Activated naive CD8-positive, alpha-beta T cell treated with anti-CD3 and anti-CD28 coated beads, Interleukin-2, amount 50 U/mL, for 24 hours (primary cell): ENCODE data around the gene MYL10.

Experiments used
- ATAC-seq: fragments of 150-1000 bp; cut with Tn5 transposase; one replicate; pipeline ENCODE4 v1.10.0; 2021
- DNase-seq: peaks from one replicate; pipeline ENCODE4 v3.0.0; 2021
- H3K27ac Mint-ChIP-seq: one replicate; pipeline ENCODE4 v1.8.0; 2021; ENCODE audit warnings: mild to moderate bottlenecking, mixed read lengths
- H3K27me3 Mint-ChIP-seq: one replicate; pipeline ENCODE4 v1.8.0; 2021; ENCODE audit warnings: mixed read lengths
- H3K36me3 Mint-ChIP-seq: one replicate; pipeline ENCODE4 v1.8.0; 2021; ENCODE audit warnings: low read depth, mixed read lengths
- H3K4me1 Mint-ChIP-seq: one replicate; pipeline ENCODE4 v1.8.0; 2021; ENCODE audit warnings: mixed read lengths
- H3K4me3 Mint-ChIP-seq: one replicate; pipeline ENCODE4 v1.8.0; 2021; ENCODE audit warnings: mild to moderate bottlenecking, moderate library complexity, mixed read lengths
- H3K9me3 Mint-ChIP-seq: one replicate; pipeline ENCODE4 v1.8.0; 2021; ENCODE audit warnings: mixed read lengths

MYL10 gene

DNA sequence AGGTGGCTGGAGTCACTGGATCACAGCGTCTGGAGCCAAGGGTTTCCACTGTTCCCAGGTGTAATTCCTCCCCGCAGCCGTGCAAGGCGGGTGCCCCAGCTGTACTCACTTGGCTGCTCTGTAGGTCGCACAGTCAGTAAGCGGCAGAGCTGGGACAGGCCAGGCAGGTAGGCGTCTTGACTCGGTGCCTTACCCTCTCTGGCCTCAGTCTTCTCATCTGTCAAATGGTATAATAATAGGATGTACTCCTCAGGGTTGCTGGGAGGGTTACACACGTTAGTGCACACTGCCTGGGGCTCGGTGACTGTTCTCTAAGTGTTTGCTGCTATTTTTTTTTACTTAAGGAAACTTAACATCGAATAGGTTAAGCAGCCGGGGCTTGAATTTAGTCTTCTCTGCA is 27.0 kb downstream of the MYL10 start:
- Mint-ChIP-seq H3K9me3 (no peaks in the 10 kb centered on the region), H3K4me1 (no peaks in the 10 kb centered on the region), H3K4me3 (no peak overlapping the region), H3K27me3 (no peaks in the 10 kb centered on the region), H3K27ac (no peak overlapping the region), H3K36me3 (no peaks in the 10 kb centered on the region)
- DNase-seq (no peak), ATAC-seq (no peak)

DNA sequence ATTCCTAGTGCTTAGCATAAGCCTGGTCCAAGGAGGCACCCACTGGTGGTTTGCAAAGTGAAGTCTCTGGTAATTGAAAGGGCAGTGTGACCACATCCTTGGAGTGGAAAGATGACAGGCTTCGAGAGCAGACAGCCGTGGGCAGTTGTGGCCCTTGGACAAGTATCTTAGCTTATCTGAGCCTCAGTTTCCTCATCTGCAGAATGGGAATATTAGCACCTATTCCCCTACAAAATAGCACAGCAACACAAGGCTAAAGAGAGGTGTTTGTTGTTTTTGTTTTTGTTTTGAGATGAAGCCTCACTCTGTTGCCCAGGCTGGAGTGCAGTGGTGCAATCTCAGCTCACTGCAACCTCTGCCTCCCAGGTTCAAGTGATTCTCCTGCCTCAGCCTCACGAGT is 29.3 kb downstream of the MYL10 start:
- no peaks in the 10 kb centered on the region for H3K27me3 Mint-ChIP-seq
- H3K4me3 Mint-ChIP-seq, result no peak overlapping the region
- no peaks in the 10 kb centered on the region for H3K4me1 Mint-ChIP-seq
- no peak for DNase-seq
- no peaks in the 10 kb centered on the region for H3K36me3 Mint-ChIP-seq
- no peak for ATAC-seq
- H3K27ac Mint-ChIP-seq, result no peak overlapping the region
- no peaks in the 10 kb centered on the region for H3K9me3 Mint-ChIP-seq

DNA sequence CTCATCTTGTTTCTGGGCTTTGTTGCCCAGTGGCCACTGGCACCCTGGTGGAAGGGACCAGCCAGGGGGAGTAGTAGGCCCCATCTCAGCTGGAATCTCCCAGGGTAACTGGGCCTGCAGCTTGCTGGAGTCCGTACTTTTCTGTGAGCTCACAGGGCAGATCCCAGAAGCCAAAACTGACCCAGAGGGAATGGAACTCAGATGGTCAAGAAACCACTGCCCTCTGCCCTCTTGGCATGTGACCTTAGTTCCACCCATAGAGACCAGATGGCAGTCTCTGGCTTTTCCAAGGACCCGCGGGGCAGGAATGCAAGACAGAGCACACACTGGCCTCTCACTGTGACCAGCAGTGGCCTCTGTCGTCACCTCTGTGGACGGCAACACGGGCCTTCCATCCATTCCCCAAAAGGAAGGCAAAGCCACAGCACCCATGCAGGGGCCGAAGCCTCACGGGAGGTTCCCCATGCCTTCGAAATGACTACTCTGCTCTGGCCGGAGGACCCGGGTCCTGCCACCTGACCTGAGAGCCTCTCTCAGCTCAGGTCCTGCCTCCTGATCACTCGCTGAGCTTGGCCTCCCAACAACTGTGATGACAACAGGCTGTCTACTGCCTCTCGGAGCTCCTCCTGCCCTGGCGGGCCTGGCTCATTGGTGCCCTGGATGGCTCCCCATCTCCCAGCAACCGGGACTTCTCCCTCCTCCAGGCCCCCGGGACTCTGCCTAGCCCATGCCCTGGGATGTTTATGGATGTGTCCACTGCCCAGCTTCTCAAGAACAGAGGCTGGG is 29.9 kb downstream of the MYL10 start:
- Mint-ChIP-seq H3K4me3 (no peak overlapping the region), H3K36me3 (no peaks in the 10 kb centered on the region), H3K9me3 (no peaks in the 10 kb centered on the region), H3K27ac (no peak overlapping the region), H3K27me3 (no peaks in the 10 kb centered on the region), H3K4me1 (no peaks in the 10 kb centered on the region)
- ATAC-seq (no peak), DNase-seq (no peak)

DNA sequence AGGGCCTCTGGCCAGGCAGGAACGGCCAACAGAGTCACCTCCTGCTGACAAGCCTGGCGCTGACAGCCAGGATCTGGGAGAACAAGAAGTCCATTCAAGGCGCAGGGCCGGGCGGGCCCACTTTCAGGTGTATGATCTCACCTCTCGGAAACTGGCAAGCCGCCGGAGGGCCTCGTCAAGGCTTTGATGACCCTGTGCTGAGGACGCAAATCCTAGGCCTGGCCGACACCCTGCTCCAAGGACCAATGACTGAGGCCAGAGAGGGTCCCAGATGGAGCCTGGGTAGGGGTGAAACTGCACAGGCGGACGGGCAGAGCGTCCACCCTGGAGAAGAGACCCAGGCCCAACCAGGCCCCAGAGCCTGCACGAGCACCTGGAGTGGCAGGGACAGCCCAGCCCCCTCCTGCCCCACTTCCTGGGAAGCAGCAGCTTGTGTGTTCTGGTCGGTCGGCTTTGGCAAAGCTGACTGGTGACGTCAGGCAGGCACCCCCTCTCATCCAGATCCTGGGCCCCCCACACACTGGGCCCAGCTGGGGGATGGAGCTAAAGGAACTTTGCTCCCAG is 30.6 kb downstream of the MYL10 start:
- Mint-ChIP-seq H3K27me3 (no peaks in the 10 kb centered on the region), H3K27ac (no peak overlapping the region), H3K4me3 (no peak overlapping the region), H3K36me3 (no peaks in the 10 kb centered on the region), H3K9me3 (no peaks in the 10 kb centered on the region), H3K4me1 (no peaks in the 10 kb centered on the region)
- ATAC-seq (no peak), DNase-seq (no peak)

DNA sequence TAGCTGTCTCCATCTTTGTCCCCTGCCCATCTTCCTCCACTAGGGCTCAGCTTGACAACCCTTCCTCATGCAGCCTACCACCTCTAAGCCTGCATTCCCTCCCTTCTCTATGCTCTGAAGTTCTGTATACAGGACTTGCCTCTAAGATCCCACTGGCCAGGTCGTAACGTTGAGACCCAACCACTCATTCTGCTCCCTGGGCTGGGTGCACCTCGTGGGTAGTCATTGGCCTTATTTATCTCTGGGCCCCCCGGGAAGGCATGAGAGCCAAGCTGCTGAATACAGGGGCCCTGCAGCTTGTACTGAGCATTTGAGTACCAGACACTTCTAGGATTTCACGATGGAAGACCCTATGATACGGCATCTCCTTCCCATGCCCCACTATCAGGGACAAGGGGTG is 31.2 kb downstream of the MYL10 start:
- Mint-ChIP-seq H3K27me3 (no peaks in the 10 kb centered on the region), H3K27ac (no peak overlapping the region), H3K9me3 (no peaks in the 10 kb centered on the region), H3K4me1 (no peaks in the 10 kb centered on the region), H3K36me3 (no peaks in the 10 kb centered on the region), H3K4me3 (no peak overlapping the region)
- DNase-seq, result no peak
- no peak for ATAC-seq

DNA sequence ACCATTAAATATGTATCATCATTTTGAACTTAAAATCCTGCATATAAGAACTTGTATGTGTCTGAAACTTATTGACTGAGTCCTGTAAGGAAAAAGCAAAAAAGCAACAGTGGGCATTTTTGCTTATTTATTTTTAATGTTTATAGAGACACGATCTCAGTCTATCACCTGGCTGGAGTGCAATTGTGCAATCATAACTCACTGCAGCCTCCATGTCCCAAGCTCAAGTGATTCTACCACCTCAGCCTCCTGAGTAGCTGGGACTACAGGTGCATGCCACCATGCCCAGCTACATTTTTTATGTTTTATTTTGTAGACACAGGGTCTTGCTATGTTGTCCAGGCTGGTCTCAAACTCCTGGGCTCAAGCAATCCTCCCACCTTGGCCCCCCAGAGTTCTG is 32.2 kb downstream of the MYL10 start:
- H3K4me3 Mint-ChIP-seq, result no peak overlapping the region
- ATAC-seq, result no peak
- no peak overlapping the region for H3K27ac Mint-ChIP-seq
- H3K4me1 Mint-ChIP-seq, result no peaks in the 10 kb centered on the region
- H3K27me3 Mint-ChIP-seq, result no peaks in the 10 kb centered on the region
- H3K36me3 Mint-ChIP-seq, result no peaks in the 10 kb centered on the region
- DNase-seq, result no peak
- no peaks in the 10 kb centered on the region for H3K9me3 Mint-ChIP-seq

DNA sequence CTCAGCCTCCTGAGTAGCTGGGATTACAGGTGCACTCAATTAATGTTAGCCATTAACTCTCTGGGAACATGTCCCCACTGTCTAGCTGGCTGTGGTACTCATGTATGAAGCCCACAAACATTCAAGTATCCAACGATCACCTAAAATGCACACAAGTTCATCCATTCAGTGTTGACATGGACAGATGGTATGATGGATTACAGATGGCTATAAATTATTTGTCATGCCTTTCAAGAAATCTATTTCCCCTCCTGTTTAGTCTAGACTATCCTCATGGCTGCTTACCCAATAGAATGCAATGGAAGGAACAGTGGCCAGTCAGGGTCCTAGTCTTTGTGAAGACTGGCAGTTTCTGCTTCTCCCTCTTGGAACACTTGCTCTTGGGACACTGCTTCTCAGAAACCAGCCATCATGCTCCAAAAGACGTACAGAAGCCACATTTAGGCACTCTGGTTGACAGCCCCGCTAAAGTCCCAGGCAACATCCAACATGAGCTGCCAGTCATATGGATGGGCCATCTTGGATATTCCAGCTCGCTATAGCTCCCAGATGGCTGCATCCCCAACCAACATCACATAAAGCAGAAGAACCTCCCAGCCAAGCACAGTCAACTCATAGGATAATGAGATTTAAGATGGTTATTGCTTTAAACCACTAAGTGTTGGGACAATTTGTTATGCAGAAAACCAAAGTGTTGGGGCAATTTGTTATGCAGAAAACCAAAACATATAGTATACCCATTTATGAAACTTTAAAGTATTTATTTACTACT is 33.1 kb downstream of the MYL10 start:
- H3K4me3 Mint-ChIP-seq, result no peak overlapping the region
- H3K27ac Mint-ChIP-seq, result no peak overlapping the region
- H3K9me3 Mint-ChIP-seq, result no peaks in the 10 kb centered on the region
- H3K27me3 Mint-ChIP-seq, result no peaks in the 10 kb centered on the region
- no peaks in the 10 kb centered on the region for H3K4me1 Mint-ChIP-seq
- no peaks in the 10 kb centered on the region for H3K36me3 Mint-ChIP-seq
- DNase-seq (no peak), ATAC-seq (no peak)

DNA sequence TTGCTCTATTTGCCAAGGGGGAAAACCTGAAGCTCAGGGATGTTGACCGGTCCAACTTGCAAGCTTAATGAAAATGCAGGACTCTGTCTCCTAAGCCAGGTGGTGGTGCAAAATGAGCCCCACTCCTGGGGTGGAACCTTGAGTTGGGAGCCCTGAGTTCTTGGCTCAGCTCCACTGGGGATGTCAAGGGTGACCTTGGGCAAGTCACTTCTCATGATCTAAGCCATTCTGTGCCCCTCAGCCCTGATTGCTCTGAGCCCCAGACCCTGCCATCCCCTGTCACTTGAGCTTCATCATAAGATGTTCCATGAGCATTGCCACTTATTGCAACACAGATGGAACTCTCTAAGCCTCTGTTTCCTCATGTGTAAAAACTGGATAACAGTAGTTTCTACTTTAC is 33.9 kb downstream of the MYL10 start:
- ATAC-seq (no peak), DNase-seq (no peak)
- Mint-ChIP-seq H3K4me3 (no peak overlapping the region), H3K36me3 (no peaks in the 10 kb centered on the region), H3K4me1 (no peaks in the 10 kb centered on the region), H3K27ac (no peak overlapping the region), H3K27me3 (no peaks in the 10 kb centered on the region), H3K9me3 (no peaks in the 10 kb centered on the region)

DNA sequence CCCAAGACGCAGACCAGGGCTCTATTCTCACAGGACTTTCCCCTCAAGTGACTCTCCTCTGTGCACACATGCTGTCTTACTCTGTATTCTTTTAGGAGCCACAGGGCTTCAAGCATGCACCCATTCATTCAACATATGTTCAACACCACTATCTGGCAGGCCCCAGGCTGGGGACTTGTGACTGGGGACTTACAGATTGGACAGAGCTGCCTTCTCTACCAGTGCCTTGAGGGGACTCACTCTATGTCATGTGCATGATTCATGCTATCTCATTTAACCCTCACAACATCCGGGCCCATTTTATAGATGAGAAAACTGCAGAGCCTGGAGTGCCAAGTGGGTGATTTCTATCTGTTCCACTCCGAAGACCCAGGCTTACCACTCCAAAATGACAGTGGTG is 34.3 kb downstream of the MYL10 start:
- Mint-ChIP-seq H3K4me3 (no peak overlapping the region), H3K4me1 (no peaks in the 10 kb centered on the region), H3K9me3 (no peaks in the 10 kb centered on the region), H3K27me3 (no peaks in the 10 kb centered on the region), H3K36me3 (no peaks in the 10 kb centered on the region), H3K27ac (no peak overlapping the region)
- no peak for ATAC-seq
- DNase-seq, result no peak

DNA sequence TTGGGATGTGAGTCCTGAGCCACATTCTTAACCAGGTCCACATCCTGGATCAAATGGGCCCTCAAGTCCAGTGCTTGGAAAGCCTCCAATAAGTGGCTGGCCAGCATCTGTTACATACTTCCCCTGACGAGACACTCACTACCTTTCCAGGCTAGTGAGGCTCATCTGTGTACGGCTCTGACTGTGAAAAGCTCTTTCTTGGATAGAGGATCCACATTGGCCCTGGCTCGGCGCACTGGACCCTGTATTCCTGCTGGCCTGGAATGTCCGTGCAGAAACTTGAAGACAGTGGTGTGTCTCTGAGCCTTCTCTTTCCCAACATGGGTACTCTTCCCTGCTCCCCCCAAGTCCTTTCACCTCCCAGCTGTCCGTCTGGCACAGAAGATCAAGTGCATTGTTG is 35.5 kb downstream of the MYL10 start:
- H3K27me3 Mint-ChIP-seq, result no peaks in the 10 kb centered on the region
- no peak overlapping the region for H3K27ac Mint-ChIP-seq
- H3K4me1 Mint-ChIP-seq, result no peaks in the 10 kb centered on the region

DNA sequence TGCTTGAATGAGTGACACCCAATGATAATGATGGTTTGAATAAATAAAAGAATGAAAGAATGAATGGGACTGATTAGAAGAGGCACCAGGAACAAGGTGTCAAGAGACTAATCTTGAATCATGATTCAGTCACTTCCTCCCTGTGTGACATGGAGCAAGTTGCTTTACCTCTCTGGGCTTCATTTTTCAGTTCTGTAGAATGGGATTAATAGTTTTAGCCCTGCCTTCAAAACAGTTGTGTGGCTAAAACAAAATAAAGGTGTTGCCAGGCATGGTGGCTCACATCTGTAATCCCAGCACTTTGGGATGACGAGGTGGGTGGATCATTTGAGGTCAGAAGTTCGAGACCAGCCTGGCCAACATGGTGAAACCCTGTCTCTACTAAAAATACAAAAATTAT is 37.6 kb downstream of the MYL10 start:
- ATAC-seq, result no peak
- no peak for DNase-seq
- Mint-ChIP-seq H3K27me3 (no peaks in the 10 kb centered on the region), H3K4me1 (no peaks in the 10 kb centered on the region), H3K36me3 (no peaks in the 10 kb centered on the region), H3K4me3 (no peak overlapping the region), H3K27ac (no peak overlapping the region), H3K9me3 (no peaks in the 10 kb centered on the region)

More for the DNA sequence above, 35.5 kb downstream of the MYL10 start:
- ATAC-seq (no peak), DNase-seq (no peak)
- no peaks in the 10 kb centered on the region for H3K36me3 Mint-ChIP-seq
- H3K4me3 Mint-ChIP-seq, result no peak overlapping the region
- no peaks in the 10 kb centered on the region for H3K9me3 Mint-ChIP-seq

DNA sequence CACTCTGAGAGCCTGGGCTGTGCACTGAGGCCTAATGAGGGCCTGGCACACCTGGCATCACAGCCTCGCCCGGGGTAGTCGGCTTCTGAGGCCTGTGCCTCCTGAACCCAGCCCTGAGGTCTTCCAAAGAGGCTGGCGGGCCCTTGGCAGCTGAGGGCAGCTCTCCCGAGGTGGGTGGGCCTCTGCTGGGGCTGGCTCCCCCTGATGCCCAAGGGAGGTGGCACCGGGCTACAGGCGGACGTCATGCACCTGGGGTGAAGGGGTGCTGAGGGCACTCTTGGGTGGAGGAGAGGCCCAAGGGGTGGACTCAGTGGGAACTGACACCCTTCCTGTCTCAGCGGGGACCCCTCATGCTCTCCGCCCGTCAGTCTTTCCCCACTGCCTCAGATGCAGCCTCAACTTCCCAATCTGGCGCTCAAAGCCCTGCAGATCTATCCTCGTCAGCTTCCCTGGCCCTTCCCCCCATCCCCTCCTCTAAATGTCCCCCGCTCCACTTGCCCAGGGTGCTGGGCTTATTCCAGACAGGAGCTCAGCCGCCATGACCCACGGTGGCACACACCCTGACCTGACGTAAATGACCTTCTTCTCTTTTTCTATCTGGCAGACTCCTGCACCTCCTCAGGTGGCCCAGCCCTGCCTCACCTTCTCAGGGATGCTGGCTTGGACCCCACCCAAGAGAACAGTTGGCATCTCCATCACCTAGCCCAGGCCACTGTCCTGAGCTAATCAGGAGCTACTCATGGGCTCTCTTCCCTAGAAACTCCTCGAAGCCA is 38.2 kb downstream of the MYL10 start:
- Mint-ChIP-seq H3K9me3 (no peaks in the 10 kb centered on the region), H3K36me3 (no peaks in the 10 kb centered on the region), H3K27ac (no peak overlapping the region), H3K4me1 (no peaks in the 10 kb centered on the region), H3K27me3 (no peaks in the 10 kb centered on the region), H3K4me3 (no peak overlapping the region)
- no peak for ATAC-seq
- no peak for DNase-seq

DNA sequence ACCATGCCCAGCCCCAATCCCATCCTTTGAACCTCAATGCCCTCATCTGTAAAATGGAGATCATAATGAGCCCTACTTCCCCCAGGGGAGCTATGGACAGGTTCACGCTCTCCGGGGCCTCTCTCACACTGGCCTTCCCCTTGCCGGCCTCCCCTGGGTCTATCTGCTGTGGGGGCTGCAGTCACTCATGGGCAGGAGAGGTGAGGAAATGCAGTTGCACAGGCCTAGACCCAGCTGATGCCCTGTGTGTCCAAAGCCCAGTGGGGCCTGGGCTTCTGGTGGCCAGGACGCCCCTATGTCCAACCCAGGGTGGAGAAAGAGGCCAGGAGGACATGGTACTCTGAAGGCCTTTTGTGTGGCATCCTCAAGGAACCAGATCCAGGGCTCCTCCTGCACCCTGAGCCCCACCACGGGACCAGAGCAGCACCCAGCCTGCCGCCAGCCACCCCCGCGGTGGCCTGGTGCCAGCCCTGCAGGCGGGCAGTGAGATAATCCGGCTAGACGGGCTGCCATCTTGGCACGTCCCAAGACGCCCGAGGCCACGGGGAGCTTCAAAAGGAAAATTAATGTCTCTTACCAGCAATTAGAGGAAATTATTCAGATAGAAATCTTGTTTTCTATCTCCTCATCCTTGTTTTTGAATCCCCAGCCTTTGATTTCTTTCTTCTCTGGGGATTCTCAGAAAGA is 39.0 kb downstream of the MYL10 start:
- no peak for ATAC-seq
- no peaks in the 10 kb centered on the region for H3K36me3 Mint-ChIP-seq
- H3K9me3 Mint-ChIP-seq, result no peaks in the 10 kb centered on the region
- no peaks in the 10 kb centered on the region for H3K4me1 Mint-ChIP-seq
- no peak overlapping the region for H3K27ac Mint-ChIP-seq
- DNase-seq, result no peak
- H3K27me3 Mint-ChIP-seq, result no peaks in the 10 kb centered on the region
- H3K4me3 Mint-ChIP-seq, result no peak overlapping the region

DNA sequence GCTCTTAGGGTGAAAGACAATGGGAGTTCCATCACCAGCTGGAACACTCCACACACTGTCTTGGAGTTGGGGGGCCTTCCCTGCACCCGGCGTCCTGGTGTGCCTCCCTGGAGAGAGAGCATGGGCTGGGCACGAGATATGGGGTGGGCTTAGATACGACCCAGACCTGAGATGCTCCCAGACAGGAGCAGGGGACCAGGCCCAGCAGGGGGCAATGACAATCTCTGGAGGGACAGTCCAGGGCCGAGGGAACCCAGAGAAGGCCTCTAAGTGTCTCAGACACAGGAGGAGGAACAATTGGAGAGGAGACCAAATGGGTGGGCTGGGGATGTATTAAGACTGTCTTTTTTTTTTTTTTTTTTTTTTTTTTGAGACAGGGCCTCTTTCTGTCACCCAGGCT is 40.0 kb downstream of the MYL10 start:
- Mint-ChIP-seq H3K27me3 (no peaks in the 10 kb centered on the region), H3K4me3 (no peak overlapping the region)
- ATAC-seq, result no peak

More for the DNA sequence above, 40.0 kb downstream of the MYL10 start:
- Mint-ChIP-seq H3K27ac (no peak overlapping the region), H3K9me3 (no peaks in the 10 kb centered on the region), H3K36me3 (no peaks in the 10 kb centered on the region), H3K4me1 (no peaks in the 10 kb centered on the region)
- no peak for DNase-seq
